Measurements from ENCODE around the gene NPL.

DNA sequence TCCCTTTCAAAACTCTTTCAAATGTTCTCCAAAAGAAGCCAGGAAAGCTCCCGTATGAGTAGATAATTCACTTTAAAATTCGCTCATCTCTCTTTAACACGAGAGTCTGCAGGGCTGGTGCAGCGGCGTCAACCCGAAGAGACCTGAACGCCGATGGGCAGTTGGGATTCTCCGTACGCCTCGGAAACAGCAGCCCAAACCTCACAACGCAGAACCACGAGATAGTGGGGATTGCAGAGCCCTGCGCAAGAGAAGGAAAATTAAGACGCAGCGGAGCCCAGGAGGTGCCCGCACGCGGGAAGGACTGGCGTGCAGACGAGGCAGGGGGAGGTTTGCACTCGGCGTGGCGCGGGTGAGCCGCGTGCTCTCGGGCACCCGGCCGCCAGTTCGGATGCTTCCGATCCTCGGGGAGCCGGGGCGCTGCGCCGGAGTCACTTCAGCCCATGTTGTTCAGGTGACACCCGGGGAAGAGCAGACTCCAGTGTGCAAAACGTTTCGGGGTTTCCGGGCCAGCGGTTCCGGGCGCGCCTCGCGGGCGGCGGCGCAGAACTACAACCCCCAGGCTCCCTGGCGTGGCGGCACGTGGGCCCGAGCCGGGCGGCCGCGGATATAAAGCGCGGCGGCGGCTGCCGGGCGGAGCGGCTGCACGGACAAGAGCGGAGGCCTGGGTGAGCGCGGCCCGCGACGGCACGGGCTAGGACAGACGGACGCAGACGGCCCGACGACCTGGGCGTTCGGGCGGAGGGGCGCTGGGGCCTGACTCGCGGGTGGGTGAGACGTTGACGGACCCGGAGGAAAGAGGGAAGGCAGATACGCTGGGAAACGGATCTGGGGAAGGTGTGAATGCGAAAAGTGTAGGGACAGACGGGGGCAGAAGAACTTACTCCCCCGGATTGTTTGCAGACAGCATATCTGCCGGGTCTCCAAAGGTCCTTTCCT lies at the start of gene NPL:
- TF ChIP-seq, protein P1, sequence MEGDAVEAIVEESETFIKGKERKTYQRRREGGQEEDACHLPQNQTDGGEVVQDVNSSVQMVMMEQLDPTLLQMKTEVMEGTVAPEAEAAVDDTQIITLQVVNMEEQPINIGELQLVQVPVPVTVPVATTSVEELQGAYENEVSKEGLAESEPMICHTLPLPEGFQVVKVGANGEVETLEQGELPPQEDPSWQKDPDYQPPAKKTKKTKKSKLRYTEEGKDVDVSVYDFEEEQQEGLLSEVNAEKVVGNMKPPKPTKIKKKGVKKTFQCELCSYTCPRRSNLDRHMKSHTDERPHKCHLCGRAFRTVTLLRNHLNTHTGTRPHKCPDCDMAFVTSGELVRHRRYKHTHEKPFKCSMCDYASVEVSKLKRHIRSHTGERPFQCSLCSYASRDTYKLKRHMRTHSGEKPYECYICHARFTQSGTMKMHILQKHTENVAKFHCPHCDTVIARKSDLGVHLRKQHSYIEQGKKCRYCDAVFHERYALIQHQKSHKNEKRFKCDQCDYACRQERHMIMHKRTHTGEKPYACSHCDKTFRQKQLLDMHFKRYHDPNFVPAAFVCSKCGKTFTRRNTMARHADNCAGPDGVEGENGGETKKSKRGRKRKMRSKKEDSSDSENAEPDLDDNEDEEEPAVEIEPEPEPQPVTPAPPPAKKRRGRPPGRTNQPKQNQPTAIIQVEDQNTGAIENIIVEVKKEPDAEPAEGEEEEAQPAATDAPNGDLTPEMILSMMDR (IDR thresholded peaks at IDR 0.05; ENCODE audit: low read length) = no peak
- no peak for TF ChIP-seq EZH2 (optimal IDR thresholded peaks at IDR 0.05; ENCODE audit: low read depth, low read length)

Measured in MM.1S (cell line).